SU-DHL-6 (cell line): ENCODE data around the gene TMEM204.

Source experiments
- H2AFZ ChIP-seq: fragments of 200-600 bp; sonication (generic); 2 replicates; pipeline ENCODE4 v1.6.1; 2014; ENCODE audit warnings: low read depth, mild to moderate bottlenecking, moderate library complexity, mixed read lengths, antibody characterized with exemption, low read length; ENCODE audit not compliant: severe bottlenecking
- H3F3A ChIP-seq: fragments of 200-600 bp; shearing (Covaris generic); 2 replicates; pipeline ENCODE4 v1.6.0; 2016; ENCODE audit warnings: antibody characterized with exemption, mild to moderate bottlenecking; ENCODE audit not compliant: insufficient read depth
- H3K27ac ChIP-seq: fragments of 200-600 bp; sonication (generic); 2 replicates; pipeline ENCODE4 v1.5.1; 2016; ENCODE audit warnings: low read depth, mild to moderate bottlenecking, low read length, moderate library complexity, mixed read lengths
- H3K27me3 ChIP-seq: fragments of 200-600 bp; sonication (generic), shearing (Covaris generic); 2 replicates; pipeline ENCODE4 v1.6.0; 2014; ENCODE audit warnings: mild to moderate bottlenecking, low read length
- H3K36me3 ChIP-seq: fragments of 200-600 bp; sonication (generic); 2 replicates; pipeline ENCODE4 v1.6.1; 2014; ENCODE audit warnings: mild to moderate bottlenecking, low read length, mixed read lengths
- H3K4me2 ChIP-seq: fragments of 300-600, 200-600 bp; shearing (Covaris generic), sonication (generic); 2 replicates; pipeline ENCODE4 v1.6.0; 2014; ENCODE audit warnings: low read length, low read depth, mild to moderate bottlenecking; ENCODE audit not compliant: poor library complexity, severe bottlenecking
- H3K4me3 ChIP-seq: fragments of 200-600 bp; sonication (generic); 2 replicates; pipeline ENCODE4 v1.5.1; 2014; ENCODE audit warnings: antibody characterized with exemption, low read length, mild to moderate bottlenecking, mixed read lengths; ENCODE audit not compliant: insufficient read depth, poor library complexity, severe bottlenecking
- H3K79me2 ChIP-seq: fragments of 200-600 bp; sonication (generic); 2 replicates; pipeline ENCODE4 v1.6.1; 2014; ENCODE audit warnings: mild to moderate bottlenecking, low read length, moderate library complexity; ENCODE audit not compliant: insufficient read depth
- H3K9ac ChIP-seq: fragments of 200-600 bp; sonication (generic); 2 replicates; pipeline ENCODE4 v1.7.0; 2014; ENCODE audit warnings: mild to moderate bottlenecking, low read length
- H3K9me2 ChIP-seq: fragments of 200-600 bp; sonication (generic); replicated peaks from 2 replicates; pipeline ENCODE4 v1.6.1; 2014; ENCODE audit warnings: low read length; ENCODE audit not compliant: insufficient read depth
- H3K9me3 ChIP-seq: fragments of 200-600 bp; sonication (generic); 2 replicates; pipeline ENCODE4 v1.6.1; 2014; ENCODE audit warnings: low read length, mixed read lengths; ENCODE audit not compliant: insufficient read depth
- H4K20me1 ChIP-seq: fragments of 200-600 bp; sonication (generic); 2 replicates; pipeline ENCODE4 v1.6.1; 2014; ENCODE audit warnings: low read depth, mild to moderate bottlenecking, antibody characterized with exemption, low read length, moderate library complexity, mixed read lengths
- CTCF ChIP-seq: fragments of 200-600 bp; sonication (generic); IDR thresholded peaks from one replicate; pipeline ENCODE4 v1.5.1; 2017; ENCODE audit warnings: antibody characterized with exemption, mild to moderate bottlenecking, low read length, moderate library complexity; ENCODE audit not compliant: insufficient read depth, poor library complexity, severe bottlenecking
- EZH2phosphoT487 ChIP-seq: fragments of 200-600 bp; sonication (generic), shearing (Covaris generic); conservative IDR thresholded peaks from 2 replicates; pipeline ENCODE4 v1.6.1; 2018; ENCODE audit warnings: mild to moderate bottlenecking, antibody characterized with exemption, low read length, moderate library complexity, mixed read lengths

The TMEM204 gene

GRCh38 chr16:1532081-1532760 lies 1.2 kb upstream of the TMEM204 start:
- H4K20me1 ChIP-seq = no peaks in the 10 kb centered on the region
- H3K9ac ChIP-seq = no peak overlapping the region
- no peaks in the 10 kb centered on the region for H3F3A ChIP-seq
- H3K4me2 ChIP-seq = no peak overlapping the region
- H3K36me3 ChIP-seq = no peaks in the 10 kb centered on the region
- H3K27me3 ChIP-seq = no peaks in the 10 kb centered on the region
- H3K9me2 ChIP-seq = no peaks in the 10 kb centered on the region
- H2AFZ ChIP-seq = no peak overlapping the region
- H3K4me3 ChIP-seq = no peak overlapping the region
- H3K27ac ChIP-seq = no peak overlapping the region
- TF ChIP-seq CTCF (no peak), EZH2phosphoT487 (no peak)
- no peaks in the 10 kb centered on the region for H3K79me2 ChIP-seq
- no peaks in the 10 kb centered on the region for H3K9me3 ChIP-seq

GRCh38 chr16:1532771-1533170 lies 695 bp upstream of the TMEM204 start:
- TF ChIP-seq EZH2phosphoT487 (no peak), CTCF (no peak)
- H3K9me3 ChIP-seq = no peaks in the 10 kb centered on the region
- H3K9ac ChIP-seq = no peak overlapping the region
- no peak overlapping the region for H3K4me2 ChIP-seq
- no peaks in the 10 kb centered on the region for H3F3A ChIP-seq
- no peaks in the 10 kb centered on the region for H3K27me3 ChIP-seq
- no peak overlapping the region for H2AFZ ChIP-seq
- H3K36me3 ChIP-seq = no peaks in the 10 kb centered on the region
- no peaks in the 10 kb centered on the region for H4K20me1 ChIP-seq
- H3K9me2 ChIP-seq = no peaks in the 10 kb centered on the region
- no peak overlapping the region for H3K27ac ChIP-seq
- no peak overlapping the region for H3K4me3 ChIP-seq
- no peaks in the 10 kb centered on the region for H3K79me2 ChIP-seq

GRCh38 chr16:1534021-1535020 lies 855 bp downstream of the TMEM204 start:
- H3K9me2 ChIP-seq = no peaks in the 10 kb centered on the region
- H2AFZ ChIP-seq = no peak overlapping the region
- TF ChIP-seq EZH2phosphoT487 (no peak), CTCF (no peak)
- no peaks in the 10 kb centered on the region for H3K79me2 ChIP-seq
- no peaks in the 10 kb centered on the region for H4K20me1 ChIP-seq
- H3K4me3 ChIP-seq = no peak overlapping the region
- H3K9ac ChIP-seq = no peak overlapping the region
- H3K9me3 ChIP-seq = no peaks in the 10 kb centered on the region
- H3K4me2 ChIP-seq = no peak overlapping the region
- H3F3A ChIP-seq = no peaks in the 10 kb centered on the region
- H3K27me3 ChIP-seq = no peaks in the 10 kb centered on the region
- no peaks in the 10 kb centered on the region for H3K36me3 ChIP-seq
- H3K27ac ChIP-seq = no peak overlapping the region
